ENCODE results near the gene MOB3C.

Gene MOB3C

GRCh38 chr1:46569884-46570725, 46.5 kb downstream of the MOB3C start:
- no peak for DNase-seq

GRCh38 chr1:46569116-46569515, 47.5 kb downstream of the MOB3C start:
- no peak for DNase-seq

- DNase-seq = no peak
Observed at GRCh38 chr1:46568461-46568891, 48.1 kb downstream of the MOB3C start.

- DNase-seq = no peak
Observed at GRCh38 chr1:46563341-46563740, 53.3 kb downstream of the MOB3C start.

GRCh38 chr1:46562498-46562897, 54.1 kb downstream of the MOB3C start:
- no peak for DNase-seq

GRCh38 chr1:46558966-46559365, 57.6 kb downstream of the MOB3C start:
- DNase-seq = no peak

- no peak for DNase-seq
Observed at GRCh38 chr1:46558141-46558963, 58.3 kb downstream of the MOB3C start.
